ENCODE measurements around the gene HOXB6. TPM values are rescaled to one million over a fixed set of nuclear protein-coding genes. Genes with fewer than 3 reads are reported as not detected.
A peak's percentile ranks its signal among the peaks of the same experiment; 100 is the strongest.

Gene HOXB6
- total RNA-seq, 1 experiment from 2014 or later, result 19.8 TPM

- Histone ChIP-seq H3K4me3 (ENCODE audit: low read depth, low read length, poor library complexity, severe bottlenecking) (peak overlapping the region; percentile 50), H3K27ac (ENCODE audit: low read depth, low read length, poor library complexity, severe bottlenecking) (peak overlapping the region; percentile 41), H3K4me1 (ENCODE audit: insufficient read depth, low read length, poor library complexity, severe bottlenecking) (peaks cover 44% of the 10 kb centered on the region), H3K27me3 (replicated peaks; ENCODE audit: insufficient read depth, low read depth, low read length, poor library complexity) (no peaks in the 10 kb centered on the region), H3K36me3 (ENCODE audit: insufficient read depth, low read length, poor library complexity, severe bottlenecking) (peaks cover 9% of the 10 kb centered on the region), H3K9me3 (ENCODE audit: low read depth, low read length, poor library complexity, severe bottlenecking) (no peaks in the 10 kb centered on the region)
- TF ChIP-seq CTCF (conservative IDR thresholded peaks at IDR 0.05; ENCODE audit: low read depth, low read length) (no peak), EZH2 (IDR thresholded peaks at IDR 0.05; ENCODE audit: borderline replicate concordance, low read depth, low read length, poor library complexity, severe bottlenecking) (no peak)
- intact Hi-C loops (cut with micrococcal nuclease; ENCODE audit: unreplicated experiment), result no loop called here
- ChIA-PET CTCF (interaction anchor here (0.5 kb wide), 1 partner anchor 467 kb away, joined by 4 read pairs; no protein-coding TSS in a partner anchor), POLR2A (ENCODE audit: low non-redundant PET) (no interaction called here)
- no TSS peak for BruUV-seq (replicated peaks)
- peak; percentile 33 for DNase-seq (ENCODE audit: low spot score)
Observed at GRCh38 chr17:48597778-48598631, 6.8 kb downstream of the HOXB6 start.

- peak overlapping the region; percentile 41 for H3K27ac ChIP-seq (ENCODE audit: low read depth, low read length, poor library complexity, severe bottlenecking)
- intact Hi-C loops (cut with micrococcal nuclease; ENCODE audit: unreplicated experiment), result no loop called here
- peak overlapping the region; percentile 50 for H3K4me3 ChIP-seq (ENCODE audit: low read depth, low read length, poor library complexity, severe bottlenecking)
- TF ChIP-seq CTCF (conservative IDR thresholded peaks at IDR 0.05; ENCODE audit: low read depth, low read length) (no peak), EZH2 (IDR thresholded peaks at IDR 0.05; ENCODE audit: borderline replicate concordance, low read depth, low read length, poor library complexity, severe bottlenecking) (no peak)
- no TSS peak for BruUV-seq (replicated peaks)
- CTCF ChIA-PET, result no interaction called here
- H3K36me3 ChIP-seq (ENCODE audit: insufficient read depth, low read length, poor library complexity, severe bottlenecking), result peaks cover 9% of the 10 kb centered on the region
- POLR2A ChIA-PET (ENCODE audit: low non-redundant PET), result no interaction called here
- H3K27me3 ChIP-seq (replicated peaks; ENCODE audit: insufficient read depth, low read depth, low read length, poor library complexity), result no peaks in the 10 kb centered on the region
- no peak for DNase-seq (ENCODE audit: low spot score)
- no peaks in the 10 kb centered on the region for H3K9me3 ChIP-seq (ENCODE audit: low read depth, low read length, poor library complexity, severe bottlenecking)
- peaks cover 45% of the 10 kb centered on the region for H3K4me1 ChIP-seq (ENCODE audit: insufficient read depth, low read length, poor library complexity, severe bottlenecking)
Observed at GRCh38 chr17:48597528-48597777, 7.3 kb downstream of the HOXB6 start.

GRCh38 chr17:48596735-48597527 lies 7.9 kb downstream of the HOXB6 start:
- TF ChIP-seq EZH2 (IDR thresholded peaks at IDR 0.05; ENCODE audit: borderline replicate concordance, low read depth, low read length, poor library complexity, severe bottlenecking), result no peak
- no peak for TF ChIP-seq CTCF (conservative IDR thresholded peaks at IDR 0.05; ENCODE audit: low read depth, low read length)
- CTCF ChIA-PET, result interaction anchor here (0.7 kb wide), 1 partner anchor 245 kb away, joined by 3 read pairs; no protein-coding TSS in a partner anchor
- no peaks in the 10 kb centered on the region for H3K9me3 ChIP-seq (ENCODE audit: low read depth, low read length, poor library complexity, severe bottlenecking)
- intact Hi-C loops (cut with micrococcal nuclease; ENCODE audit: unreplicated experiment), result no loop called here
- no peak for DNase-seq (ENCODE audit: low spot score)
- BruUV-seq (replicated peaks), result no TSS peak
- POLR2A ChIA-PET (ENCODE audit: low non-redundant PET), result no interaction called here
- peaks cover 43% of the 10 kb centered on the region for H3K4me1 ChIP-seq (ENCODE audit: insufficient read depth, low read length, poor library complexity, severe bottlenecking)
- peaks cover 9% of the 10 kb centered on the region for H3K36me3 ChIP-seq (ENCODE audit: insufficient read depth, low read length, poor library complexity, severe bottlenecking)
- peak overlapping the region; percentile 50 for H3K4me3 ChIP-seq (ENCODE audit: low read depth, low read length, poor library complexity, severe bottlenecking)
- peak overlapping the region; percentile 41 for H3K27ac ChIP-seq (ENCODE audit: low read depth, low read length, poor library complexity, severe bottlenecking)
- H3K27me3 ChIP-seq (replicated peaks; ENCODE audit: insufficient read depth, low read depth, low read length, poor library complexity), result no peaks in the 10 kb centered on the region
